K562 (cell line): ENCODE results near the gene SERTAD3. TPM values are rescaled to one million over a fixed set of nuclear protein-coding genes. Genes with fewer than 3 reads are reported as not detected.

Experiments
- CEBPG ChIP-seq, 3 experiments: fragments of 200-800 bp in 1 of 3; sonication (Bioruptor generic) in 1 of 3; sonication (generic) in 1 of 3; formaldehyde crosslinking in 1 of 3; IDR thresholded peaks in 2 of 3; conservative IDR thresholded peaks in 1 of 3; 2 replicates each; pipeline versions ENCODE4 v1.6.1 to v1.8.0; 2016 to 2022; ENCODE audit warnings: missing compliant biosample characterization in 2 of 3, missing genetic modification characterization in 2 of 3, mild to moderate bottlenecking in 1 of 3, missing genetic modification reagents in 1 of 3
- ETV5 ChIP-seq: sonication (generic); formaldehyde crosslinking; IDR thresholded peaks from 2 replicates; pipeline ENCODE4 v1.4.0; 2020; ENCODE audit warnings: low read depth, mild to moderate bottlenecking, missing genetic modification reagents
- HMG20B ChIP-seq: fragments of 250-450 bp; sonication (Bioruptor Pico); IDR thresholded peaks from 2 replicates; pipeline ENCODE4 v1.5.0; 2021; ENCODE audit warnings: mild to moderate bottlenecking
- NCOA6 ChIP-seq: fragments of 450-650 bp; IDR thresholded peaks from 2 replicates; pipeline ENCODE4 v1.6.1; 2017; ENCODE audit warnings: mild to moderate bottlenecking
- ZNF507 ChIP-seq: conservative IDR thresholded peaks from 2 replicates; pipeline ENCODE4 v1.6.1; 2017; ENCODE audit warnings: missing genetic modification characterization, missing compliant biosample characterization
- ZNF699 ChIP-seq: fragments of 250-450 bp; sonication (Bioruptor Pico); IDR thresholded peaks from 2 replicates; pipeline ENCODE4 v1.8.0; 2021; ENCODE audit warnings: mild to moderate bottlenecking, moderate library complexity; ENCODE audit not compliant: insufficient replicate concordance
- polyA plus RNA-seq, 8 experiments: library from polyadenylated mRNA; depleted of rRNA in 4 of 8; stranded (reverse) in 5 of 8; unstranded in 3 of 8; fragments of >200 nt; fragmentation: Nextera tagmentation in 2 of 8; fragmentation: Illumina TruSeq in 1 of 8; extraction: Ambion mirVana in 2 of 8; extraction: Trizol in 1 of 8; gene quantifications; 2 replicates each; pipeline versions ENCODE4 v1.2.1 to v1.2.3, GENCODE V29; 2011 to 2014; ENCODE audit warnings: inconsistent platforms in 1 of 8, missing spikeins in 1 of 8
- total RNA-seq, 7 experiments: library from RNA; depleted of rRNA in 6 of 7; stranded (reverse); fragments of >200 nt in 6 of 7; fragmentation: Illumina TruSeq in 2 of 7; extraction: Trizol in 2 of 7; gene quantifications; 2 replicates each; pipeline versions ENCODE4 v1.2.1 to v1.2.3, GENCODE V29; 2011 to 2021; ENCODE audit warnings: low replicate concordance in 1 of 7
- TF ChIP-seq, protein P1 (sequence below), 2 experiments: IDR thresholded peaks; 2 replicates each; pipeline ENCODE4 v1.6.1; 2011; ENCODE audit warnings: borderline replicate concordance in 1 of 2, control low read depth in 1 of 2, low read depth in 1 of 2, low read length in 1 of 2, mild to moderate bottlenecking in 1 of 2, mixed read lengths in 1 of 2, moderate library complexity in 1 of 2; ENCODE audit not compliant: insufficient read depth in 1 of 2, insufficient read length in 1 of 2, poor library complexity in 1 of 2, severe bottlenecking in 1 of 2; ENCODE audit errors: extremely low read depth in 1 of 2
- TF ChIP-seq, protein P2 (sequence below), 2 experiments: fragments of 450-650 bp; formaldehyde crosslinking in 1 of 2; IDR thresholded peaks; 2 replicates each; pipeline versions ENCODE4 v1.4.0 to v1.6.1; 2014 to 2020; ENCODE audit warnings: mild to moderate bottlenecking in 2 of 2, borderline replicate concordance in 1 of 2, low read depth in 1 of 2
- TF ChIP-seq, protein P3 (sequence below), 2 experiments: fragments of 450-650 bp in 1 of 2; sonication (generic) in 1 of 2; formaldehyde crosslinking in 1 of 2; IDR thresholded peaks in 1 of 2; conservative IDR thresholded peaks in 1 of 2; 2 replicates each; pipeline versions ENCODE4 v1.6.1 to v1.8.1; 2016 to 2023; ENCODE audit warnings: mild to moderate bottlenecking in 2 of 2, moderate library complexity in 2 of 2, inconsistent platforms in 1 of 2, missing genetic modification reagents in 1 of 2

The SERTAD3 gene
- total and polyA plus RNA-seq, 9 of the 15 experiments (the other 6 are each of a cell fraction or from before 2014, with no cell fraction given): 5.4 to 28.9 (median 17.5) TPM

DNA sequence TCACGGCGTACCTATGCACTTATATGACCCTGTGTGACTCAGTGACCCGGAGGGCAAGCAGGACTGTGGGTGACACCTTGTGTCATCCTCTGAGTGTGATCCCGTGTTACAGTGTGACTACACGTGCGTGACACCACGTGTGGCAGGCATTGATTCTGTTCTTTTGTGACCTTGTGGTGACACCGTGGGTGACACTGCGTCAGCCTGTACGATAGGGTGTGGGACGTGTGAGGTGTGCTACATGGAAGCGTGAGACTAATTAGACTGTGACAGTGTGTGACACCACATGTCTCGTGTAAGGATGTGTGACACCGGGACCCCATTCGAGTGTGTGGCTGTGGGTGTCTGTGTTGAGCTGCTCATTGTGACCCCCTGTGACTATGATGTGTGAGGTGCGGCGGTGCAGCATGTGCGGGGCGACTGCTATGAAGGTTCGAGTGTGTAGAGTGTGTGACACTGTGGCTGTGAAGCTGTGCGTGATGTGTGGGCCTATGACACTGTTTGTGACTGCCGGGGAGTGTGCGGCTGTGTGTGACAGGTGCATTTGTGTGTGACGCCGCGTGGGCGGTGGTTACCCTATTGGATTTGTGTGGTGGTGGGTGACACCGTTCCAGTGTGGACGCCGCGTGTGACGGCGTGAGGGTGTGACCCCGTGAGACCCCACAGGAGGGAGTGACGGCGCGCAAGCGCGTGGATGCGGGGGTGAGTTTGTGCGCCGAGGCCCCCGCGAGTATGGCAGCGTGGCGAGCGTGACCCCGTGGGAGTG lies 22.3 kb upstream of the SERTAD3 start (continued):
- TF ChIP-seq, protein P1, sequence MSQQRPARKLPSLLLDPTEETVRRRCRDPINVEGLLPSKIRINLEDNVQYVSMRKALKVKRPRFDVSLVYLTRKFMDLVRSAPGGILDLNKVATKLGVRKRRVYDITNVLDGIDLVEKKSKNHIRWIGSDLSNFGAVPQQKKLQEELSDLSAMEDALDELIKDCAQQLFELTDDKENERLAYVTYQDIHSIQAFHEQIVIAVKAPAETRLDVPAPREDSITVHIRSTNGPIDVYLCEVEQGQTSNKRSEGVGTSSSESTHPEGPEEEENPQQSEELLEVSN (IDR thresholded peaks at IDR 0.05; ENCODE audit: borderline replicate concordance in 1 of 2, extremely low read depth in 1 of 2, insufficient read depth in 1 of 2, insufficient read length in 1 of 2, low read depth in 1 of 2, low read length in 1 of 2, poor library complexity in 1 of 2, severe bottlenecking in 1 of 2): peak; percentile 30 to 57
- TF ChIP-seq CEBPG (CRISPR knock-in tag; IDR thresholded peaks at IDR 0.05) (no peak), CEBPG (tag; conservative IDR thresholded peaks at IDR 0.05 in 1 of 2, IDR thresholded peaks at IDR 0.05 in 1 of 2) (no peak), NCOA6 (no peak), ETV5 (0 out of 2 replicates have a peak, but pooled peaks have one; percentile 10), HMG20B (CRISPR knock-in tag) (no peak), ZNF699 (CRISPR knock-in tag) (no peak), ZNF507 (no peak)
- TF ChIP-seq, protein P2, sequence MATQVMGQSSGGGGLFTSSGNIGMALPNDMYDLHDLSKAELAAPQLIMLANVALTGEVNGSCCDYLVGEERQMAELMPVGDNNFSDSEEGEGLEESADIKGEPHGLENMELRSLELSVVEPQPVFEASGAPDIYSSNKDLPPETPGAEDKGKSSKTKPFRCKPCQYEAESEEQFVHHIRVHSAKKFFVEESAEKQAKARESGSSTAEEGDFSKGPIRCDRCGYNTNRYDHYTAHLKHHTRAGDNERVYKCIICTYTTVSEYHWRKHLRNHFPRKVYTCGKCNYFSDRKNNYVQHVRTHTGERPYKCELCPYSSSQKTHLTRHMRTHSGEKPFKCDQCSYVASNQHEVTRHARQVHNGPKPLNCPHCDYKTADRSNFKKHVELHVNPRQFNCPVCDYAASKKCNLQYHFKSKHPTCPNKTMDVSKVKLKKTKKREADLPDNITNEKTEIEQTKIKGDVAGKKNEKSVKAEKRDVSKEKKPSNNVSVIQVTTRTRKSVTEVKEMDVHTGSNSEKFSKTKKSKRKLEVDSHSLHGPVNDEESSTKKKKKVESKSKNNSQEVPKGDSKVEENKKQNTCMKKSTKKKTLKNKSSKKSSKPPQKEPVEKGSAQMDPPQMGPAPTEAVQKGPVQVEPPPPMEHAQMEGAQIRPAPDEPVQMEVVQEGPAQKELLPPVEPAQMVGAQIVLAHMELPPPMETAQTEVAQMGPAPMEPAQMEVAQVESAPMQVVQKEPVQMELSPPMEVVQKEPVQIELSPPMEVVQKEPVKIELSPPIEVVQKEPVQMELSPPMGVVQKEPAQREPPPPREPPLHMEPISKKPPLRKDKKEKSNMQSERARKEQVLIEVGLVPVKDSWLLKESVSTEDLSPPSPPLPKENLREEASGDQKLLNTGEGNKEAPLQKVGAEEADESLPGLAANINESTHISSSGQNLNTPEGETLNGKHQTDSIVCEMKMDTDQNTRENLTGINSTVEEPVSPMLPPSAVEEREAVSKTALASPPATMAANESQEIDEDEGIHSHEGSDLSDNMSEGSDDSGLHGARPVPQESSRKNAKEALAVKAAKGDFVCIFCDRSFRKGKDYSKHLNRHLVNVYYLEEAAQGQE (IDR thresholded peaks at IDR 0.05; ENCODE audit: borderline replicate concordance): 0 out of 2 replicates have a peak, but pooled peaks have one; percentile 11
- TF ChIP-seq, protein P2 (CRISPR knock-in tag; IDR thresholded peaks at IDR 0.05; ENCODE audit: low read depth): no peak
- TF ChIP-seq, protein P3, sequence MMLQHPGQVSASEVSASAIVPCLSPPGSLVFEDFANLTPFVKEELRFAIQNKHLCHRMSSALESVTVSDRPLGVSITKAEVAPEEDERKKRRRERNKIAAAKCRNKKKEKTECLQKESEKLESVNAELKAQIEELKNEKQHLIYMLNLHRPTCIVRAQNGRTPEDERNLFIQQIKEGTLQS (IDR thresholded peaks at IDR 0.05): peak; percentile 48; the same call in 1 of the 2 replicates
- TF ChIP-seq, protein P3 (CRISPR knock-in tag; conservative IDR thresholded peaks at IDR 0.05): no peak
